ENCODE data around the gene ADAMTS2.

The ADAMTS2 gene

GRCh38 chr5:179321206-179321987 is 23.9 kb downstream of the ADAMTS2 start:
- TF ChIP-seq RAD21 (IDR thresholded peaks at IDR 0.05; ENCODE audit: low read depth): no peak
- no peak for TF ChIP-seq EP300 (IDR thresholded peaks at IDR 0.05; ENCODE audit: borderline replicate concordance)
- TF ChIP-seq YY1 (IDR thresholded peaks at IDR 0.05; ENCODE audit: low read depth): no peak

- TF ChIP-seq RAD21 (IDR thresholded peaks at IDR 0.05; ENCODE audit: low read depth) (no peak), EP300 (IDR thresholded peaks at IDR 0.05; ENCODE audit: borderline replicate concordance) (no peak), REST (IDR thresholded peaks at IDR 0.05; ENCODE audit: low read depth) (no peak), NFIC (IDR thresholded peaks at IDR 0.05) (no peak), TEAD4 (IDR thresholded peaks at IDR 0.05) (no peak), FOXM1 (IDR thresholded peaks at IDR 0.05; ENCODE audit: borderline replicate concordance, low read depth) (no peak), EGR1 (IDR thresholded peaks at IDR 0.05) (no peak), TCF12 (IDR thresholded peaks at IDR 0.05; ENCODE audit: low read depth) (no peak), CREB1 (IDR thresholded peaks at IDR 0.05; ENCODE audit: low read depth) (no peak)
These were observed 25.4 kb downstream of the ADAMTS2 start for GRCh38 chr5:179319741-179320281.

GRCh38 chr5:179319123-179319522 is 26.1 kb downstream of the ADAMTS2 start:
- TF ChIP-seq MAX (IDR thresholded peaks at IDR 0.05) (no peak), EGR1 (IDR thresholded peaks at IDR 0.05) (no peak), ZBTB7A (IDR thresholded peaks at IDR 0.05; ENCODE audit: low read depth) (no peak), CEBPB (IDR thresholded peaks at IDR 0.05) (no peak), TEAD4 (IDR thresholded peaks at IDR 0.05) (no peak), TAF1 (IDR thresholded peaks at IDR 0.05; ENCODE audit: low read depth) (no peak), NFIC (IDR thresholded peaks at IDR 0.05) (no peak), RAD21 (IDR thresholded peaks at IDR 0.05; ENCODE audit: low read depth) (no peak), YY1 (IDR thresholded peaks at IDR 0.05; ENCODE audit: low read depth) (no peak), FOXM1 (IDR thresholded peaks at IDR 0.05; ENCODE audit: borderline replicate concordance, low read depth) (no peak), TCF12 (IDR thresholded peaks at IDR 0.05; ENCODE audit: low read depth) (no peak), CREB1 (IDR thresholded peaks at IDR 0.05; ENCODE audit: low read depth) (no peak), REST (IDR thresholded peaks at IDR 0.05; ENCODE audit: low read depth) (no peak), USF1 (IDR thresholded peaks at IDR 0.05) (no peak), EP300 (IDR thresholded peaks at IDR 0.05; ENCODE audit: borderline replicate concordance) (no peak)

GRCh38 chr5:179318221-179318955 is 26.9 kb downstream of the ADAMTS2 start:
- TF ChIP-seq ZBTB7A (IDR thresholded peaks at IDR 0.05; ENCODE audit: low read depth) (no peak), TEAD4 (IDR thresholded peaks at IDR 0.05) (no peak), CEBPB (IDR thresholded peaks at IDR 0.05) (no peak), TAF1 (IDR thresholded peaks at IDR 0.05; ENCODE audit: low read depth) (no peak), CREB1 (IDR thresholded peaks at IDR 0.05; ENCODE audit: low read depth) (no peak), REST (IDR thresholded peaks at IDR 0.05; ENCODE audit: low read depth) (no peak), RAD21 (IDR thresholded peaks at IDR 0.05; ENCODE audit: low read depth) (no peak), TCF12 (IDR thresholded peaks at IDR 0.05; ENCODE audit: low read depth) (no peak), EGR1 (IDR thresholded peaks at IDR 0.05) (no peak), USF1 (IDR thresholded peaks at IDR 0.05) (no peak), FOXM1 (IDR thresholded peaks at IDR 0.05; ENCODE audit: borderline replicate concordance, low read depth) (no peak), MAX (IDR thresholded peaks at IDR 0.05) (no peak), YY1 (IDR thresholded peaks at IDR 0.05; ENCODE audit: low read depth) (no peak), NFIC (IDR thresholded peaks at IDR 0.05) (no peak), EP300 (IDR thresholded peaks at IDR 0.05; ENCODE audit: borderline replicate concordance) (no peak)
